Neural progenitor cell (in vitro differentiated cells): ENCODE results near the gene MYH3.

Experiments used
- EZH2 ChIP-seq: fragments of 200-600 bp; sonication (generic); IDR thresholded peaks from 2 replicates; pipeline ENCODE4 v1.6.1; 2017; ENCODE audit warnings: antibody characterized with exemption, mild to moderate bottlenecking, moderate library complexity
- EZH2phosphoT487 ChIP-seq: fragments of 200-600 bp; sonication (generic); IDR thresholded peaks from 2 replicates; pipeline ENCODE4 v1.6.1; 2017; ENCODE audit warnings: antibody characterized with exemption
- TF ChIP-seq, protein P1 (sequence below): fragments of 200-600 bp; sonication (generic); IDR thresholded peaks from 2 replicates; pipeline ENCODE4 v1.5.1; 2017; ENCODE audit warnings: antibody characterized with exemption, mild to moderate bottlenecking

DNA sequence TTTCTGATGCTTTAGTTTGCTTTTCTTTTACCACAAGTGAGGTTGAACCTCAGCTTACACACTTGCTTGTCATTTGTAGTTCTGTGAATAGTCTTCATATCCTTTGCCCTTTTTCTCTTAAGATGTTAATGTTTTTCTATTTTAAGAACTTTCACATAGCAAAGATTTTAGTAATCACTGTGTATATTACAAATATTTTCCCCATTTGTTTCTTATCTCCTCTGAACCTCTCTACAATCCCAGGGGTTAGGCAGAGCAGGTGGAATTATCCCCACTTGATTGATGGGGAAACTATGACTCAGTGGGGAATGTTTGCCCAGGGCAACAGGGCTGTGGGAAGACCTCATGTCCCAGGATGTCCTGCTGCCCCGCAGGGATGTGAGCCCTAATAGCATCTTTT, 11.7 kb upstream of the MYH3 start:
- TF ChIP-seq, protein P1, sequence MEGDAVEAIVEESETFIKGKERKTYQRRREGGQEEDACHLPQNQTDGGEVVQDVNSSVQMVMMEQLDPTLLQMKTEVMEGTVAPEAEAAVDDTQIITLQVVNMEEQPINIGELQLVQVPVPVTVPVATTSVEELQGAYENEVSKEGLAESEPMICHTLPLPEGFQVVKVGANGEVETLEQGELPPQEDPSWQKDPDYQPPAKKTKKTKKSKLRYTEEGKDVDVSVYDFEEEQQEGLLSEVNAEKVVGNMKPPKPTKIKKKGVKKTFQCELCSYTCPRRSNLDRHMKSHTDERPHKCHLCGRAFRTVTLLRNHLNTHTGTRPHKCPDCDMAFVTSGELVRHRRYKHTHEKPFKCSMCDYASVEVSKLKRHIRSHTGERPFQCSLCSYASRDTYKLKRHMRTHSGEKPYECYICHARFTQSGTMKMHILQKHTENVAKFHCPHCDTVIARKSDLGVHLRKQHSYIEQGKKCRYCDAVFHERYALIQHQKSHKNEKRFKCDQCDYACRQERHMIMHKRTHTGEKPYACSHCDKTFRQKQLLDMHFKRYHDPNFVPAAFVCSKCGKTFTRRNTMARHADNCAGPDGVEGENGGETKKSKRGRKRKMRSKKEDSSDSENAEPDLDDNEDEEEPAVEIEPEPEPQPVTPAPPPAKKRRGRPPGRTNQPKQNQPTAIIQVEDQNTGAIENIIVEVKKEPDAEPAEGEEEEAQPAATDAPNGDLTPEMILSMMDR = no peak
- TF ChIP-seq EZH2 = no peak
- TF ChIP-seq EZH2phosphoT487 = no peak
